PFSK-1 (cell line): Measurements from ENCODE around the gene BCL2.

Experiments used
- FOXP2 ChIP-seq: optimal IDR thresholded peaks from 2 replicates; pipeline ENCODE3; 2011; ENCODE audit warnings: borderline replicate concordance, control low read depth, inconsistent platforms; ENCODE audit not compliant: insufficient read depth; ENCODE audit errors: extremely low read length, extremely low read depth
- POLR2AphosphoS5 ChIP-seq: IDR thresholded peaks from 2 replicates; pipeline ENCODE4 v1.6.1; 2012; ENCODE audit warnings: low read depth, mild to moderate bottlenecking, control low read depth, low read length, moderate library complexity
- REST ChIP-seq, 2 experiments: IDR thresholded peaks; 2 replicates each; pipeline versions ENCODE4 v1.6.1 to v1.8.0; 2011 to 2012; ENCODE audit warnings: low read depth in 2 of 2, low read length in 2 of 2, control low read depth in 1 of 2, inconsistent platforms in 1 of 2, mild to moderate bottlenecking in 1 of 2, moderate library complexity in 1 of 2; ENCODE audit not compliant: insufficient read depth in 1 of 2
- SIN3A ChIP-seq: IDR thresholded peaks from 2 replicates; pipeline ENCODE4 v1.6.1; 2012; ENCODE audit warnings: mild to moderate bottlenecking, low read length, moderate library complexity, borderline replicate concordance; ENCODE audit not compliant: insufficient read depth
- TAF1 ChIP-seq: IDR thresholded peaks from 2 replicates; pipeline ENCODE4 v1.6.1; 2012; ENCODE audit warnings: low read length, control low read depth, borderline replicate concordance; ENCODE audit not compliant: insufficient read depth

- TF ChIP-seq POLR2AphosphoS5 (no peak), TAF1 (no peak), REST (IDR thresholded peaks at IDR 0.05; ENCODE audit: insufficient read depth in 1 of 2, low read depth in 2 of 2, low read length in 2 of 2) (no peak), SIN3A (no peak), FOXP2 (no peak)
Measured at GRCh38 chr18:63284173-63284799, 35.3 kb downstream of the BCL2 start.
